ENCODE results near the gene PPP2R2C.

PPP2R2C gene

GRCh38 chr4:6359536-6360308, 112.7 kb downstream of the PPP2R2C start:
- no peak for DNase-seq

- DNase-seq = no peak
Measured at GRCh38 chr4:6357476-6357875, 114.9 kb downstream of the PPP2R2C start.

GRCh38 chr4:6356076-6356560, 116.3 kb downstream of the PPP2R2C start:
- DNase-seq = no peak

GRCh38 chr4:6355052-6355451, 117.4 kb downstream of the PPP2R2C start:
- DNase-seq = peak; percentile 13

DNA sequence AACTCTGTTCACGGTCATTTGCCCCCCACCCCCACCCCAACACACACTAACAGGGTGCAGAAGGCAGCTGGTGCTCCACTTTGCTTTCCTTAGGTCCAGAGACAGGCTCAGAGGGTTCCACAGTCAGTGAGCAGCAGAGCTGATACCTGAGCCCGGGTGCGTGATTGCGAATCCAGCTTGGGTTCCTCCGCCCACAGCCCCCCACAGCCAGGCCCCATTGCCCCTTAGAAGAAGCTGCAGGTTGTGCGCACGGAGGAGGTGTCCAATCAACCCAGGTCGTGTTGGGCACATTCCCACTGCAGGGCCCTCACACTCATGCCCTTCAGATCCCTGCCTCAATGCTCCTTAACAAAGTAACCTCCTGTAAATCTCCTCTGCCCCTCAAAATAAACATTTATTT, 117.8 kb downstream of the PPP2R2C start:
- no peak for DNase-seq

DNA sequence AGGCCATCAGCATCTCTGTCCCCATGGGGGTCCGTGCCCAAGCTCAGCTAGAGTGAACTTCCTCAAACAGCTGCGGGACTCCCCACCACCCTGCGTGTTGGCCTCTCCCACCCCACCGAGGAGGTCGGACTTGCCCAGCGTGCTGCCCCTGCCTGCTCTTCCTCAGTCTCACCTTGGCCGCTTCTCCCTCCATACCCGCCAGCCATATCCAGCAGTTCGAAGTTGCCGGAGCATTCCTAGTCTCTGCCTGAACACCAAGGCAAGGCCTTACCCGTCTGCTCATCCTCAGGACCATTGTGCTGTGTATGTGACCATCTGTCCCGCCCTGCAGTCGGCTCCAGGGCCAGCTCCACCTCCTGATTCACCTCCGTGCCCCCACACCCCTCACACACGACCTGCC, 118.3 kb downstream of the PPP2R2C start:
- peak; percentile 22 for DNase-seq

GRCh38 chr4:6352031-6352692, 120.3 kb downstream of the PPP2R2C start:
- peak; percentile 87 for DNase-seq

DNA sequence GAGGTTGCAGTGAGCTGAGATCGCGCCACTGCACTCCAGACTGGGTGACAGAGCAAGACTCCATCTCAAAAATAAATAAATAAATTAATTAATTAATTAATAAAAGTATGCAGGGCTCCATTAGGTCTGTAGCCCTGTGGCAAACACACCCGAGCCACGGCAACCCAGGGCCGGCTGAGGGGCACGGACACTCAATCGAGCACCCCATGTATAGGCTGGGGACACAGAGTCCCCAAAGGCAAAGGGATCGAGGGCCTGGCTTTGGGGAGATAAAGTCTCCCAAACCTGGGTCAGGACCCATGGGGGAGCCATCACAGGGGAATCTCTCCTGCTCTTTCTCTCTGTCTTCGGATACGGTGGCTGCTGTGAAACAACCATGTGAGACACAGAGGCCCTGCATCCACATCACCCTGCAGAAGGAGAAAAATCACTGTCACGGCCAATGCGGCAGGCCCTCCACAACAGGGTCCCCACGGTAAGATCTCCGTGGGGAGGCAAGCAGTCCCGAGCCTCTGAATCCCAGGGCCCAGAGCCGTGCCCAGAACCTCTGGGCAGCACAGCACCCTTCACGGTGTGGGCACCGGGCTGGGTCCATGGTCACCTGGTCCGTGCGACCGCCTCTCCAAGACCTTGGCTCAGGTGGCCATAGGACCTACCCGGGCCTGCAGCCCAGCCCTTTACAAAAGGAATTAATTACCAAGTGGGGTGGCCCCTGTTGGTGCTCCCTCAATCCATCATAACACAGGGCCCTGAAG, 121.0 kb downstream of the PPP2R2C start:
- no peak for DNase-seq

GRCh38 chr4:6350646-6351045, 121.8 kb downstream of the PPP2R2C start:
- no peak for DNase-seq

GRCh38 chr4:6349896-6350603, 122.4 kb downstream of the PPP2R2C start:
- DNase-seq = no peak

DNA sequence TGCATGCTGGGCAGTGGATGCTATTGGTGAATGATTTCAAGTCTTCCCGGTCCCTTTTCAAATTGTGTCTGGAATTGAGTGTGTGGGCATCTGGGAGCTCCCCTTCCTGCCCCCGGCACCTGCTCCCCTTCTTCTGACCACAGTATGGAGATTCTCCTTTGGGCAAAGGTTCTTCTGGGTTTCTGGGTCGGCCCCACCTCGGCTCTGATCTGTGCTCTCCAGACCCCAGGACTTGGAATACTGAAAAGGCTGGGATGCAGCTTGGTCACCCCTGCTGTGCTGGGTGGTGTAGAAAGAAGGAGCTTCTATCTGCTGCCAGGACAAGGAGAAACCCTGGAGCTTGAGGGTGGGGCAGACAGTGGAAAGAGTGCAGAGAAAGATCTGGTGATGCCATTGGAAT, 124.0 kb downstream of the PPP2R2C start:
- DNase-seq = no peak

GRCh38 chr4:6347511-6348045, 124.8 kb downstream of the PPP2R2C start:
- DNase-seq = no peak

- no peak for DNase-seq
Measured at GRCh38 chr4:6346373-6347110, 125.9 kb downstream of the PPP2R2C start.

- DNase-seq = no peak
Measured at GRCh38 chr4:6345866-6346265, 126.5 kb downstream of the PPP2R2C start.

DNA sequence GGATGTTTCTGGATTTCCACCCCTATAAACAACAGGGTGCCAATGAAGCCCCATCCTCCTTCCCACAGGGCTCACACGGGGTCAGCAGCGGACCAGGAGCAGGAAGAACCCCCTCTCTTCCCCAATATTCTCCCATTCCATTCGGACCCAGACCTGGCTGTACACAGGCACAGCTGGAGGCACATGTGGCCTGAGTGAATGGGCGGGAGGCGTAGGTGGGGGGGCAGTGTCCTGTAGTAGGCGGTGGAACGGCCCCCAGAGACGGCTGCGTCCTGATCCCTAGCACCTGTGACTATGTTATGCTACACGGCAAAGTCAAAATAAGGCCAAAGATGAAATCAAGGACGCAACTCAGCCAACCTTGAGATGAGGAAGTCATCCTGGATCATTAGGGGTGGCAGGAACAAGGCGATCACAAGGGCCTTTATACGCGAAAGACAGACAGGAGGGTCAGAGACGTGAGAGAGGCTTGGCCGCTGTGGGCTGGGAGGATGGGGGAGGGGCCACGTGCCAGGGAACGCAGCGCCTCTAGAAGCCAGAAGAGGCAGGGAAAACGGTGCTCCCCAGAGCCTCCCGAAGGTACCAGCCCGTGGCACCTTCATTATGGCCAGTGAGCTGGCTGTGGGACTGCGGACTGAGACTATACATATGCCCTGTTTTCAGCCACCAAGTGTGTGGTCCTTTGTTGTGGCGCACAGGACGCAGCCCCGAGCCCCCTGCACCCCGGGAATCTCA, 127.2 kb downstream of the PPP2R2C start:
- DNase-seq = no peak

DNA sequence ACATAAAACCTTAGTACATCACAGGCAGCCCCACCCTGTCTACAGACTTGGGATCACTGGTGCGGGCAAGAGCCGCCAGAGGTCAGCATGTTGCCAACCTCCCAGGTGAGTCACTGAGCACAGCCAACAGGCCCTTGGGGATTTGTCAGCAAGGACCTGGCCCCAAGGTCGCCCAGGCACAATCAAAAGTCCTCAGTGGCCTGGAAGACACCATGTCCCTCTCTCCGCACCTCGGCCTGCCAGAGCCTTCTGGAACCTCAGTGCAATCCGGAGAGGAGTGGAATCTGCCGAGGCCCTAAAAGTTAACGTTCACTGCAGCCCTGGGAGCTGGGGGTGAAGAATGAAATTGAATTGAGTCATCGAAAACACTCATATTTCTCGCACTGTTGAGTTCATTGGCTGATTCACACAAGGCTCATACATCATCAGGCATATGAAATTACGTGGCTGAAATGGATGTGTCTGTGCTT, 128.4 kb downstream of the PPP2R2C start:
- DNase-seq = no peak

GRCh38 chr4:6342530-6343293, 129.7 kb downstream of the PPP2R2C start:
- DNase-seq = peak; percentile 95

DNA sequence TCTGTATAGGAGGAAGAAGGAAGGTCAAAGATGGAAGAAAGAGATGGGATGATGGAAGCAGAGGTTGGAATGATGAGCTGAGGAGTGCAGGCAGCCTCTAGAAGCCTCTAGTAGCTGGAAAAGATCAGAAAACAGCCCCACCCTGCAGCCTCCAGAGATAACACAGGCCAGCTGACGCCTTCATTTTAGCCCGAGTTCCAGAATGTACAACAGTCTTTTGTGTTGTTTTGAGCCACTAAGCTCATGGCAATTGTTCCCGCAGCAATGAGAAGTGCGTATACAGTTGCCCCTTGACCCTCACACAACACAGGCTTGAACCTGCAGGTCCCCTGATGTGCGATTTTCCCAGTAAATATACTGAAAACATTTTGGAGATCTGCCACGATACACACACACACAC, 130.7 kb downstream of the PPP2R2C start:
- no peak for DNase-seq

DNA sequence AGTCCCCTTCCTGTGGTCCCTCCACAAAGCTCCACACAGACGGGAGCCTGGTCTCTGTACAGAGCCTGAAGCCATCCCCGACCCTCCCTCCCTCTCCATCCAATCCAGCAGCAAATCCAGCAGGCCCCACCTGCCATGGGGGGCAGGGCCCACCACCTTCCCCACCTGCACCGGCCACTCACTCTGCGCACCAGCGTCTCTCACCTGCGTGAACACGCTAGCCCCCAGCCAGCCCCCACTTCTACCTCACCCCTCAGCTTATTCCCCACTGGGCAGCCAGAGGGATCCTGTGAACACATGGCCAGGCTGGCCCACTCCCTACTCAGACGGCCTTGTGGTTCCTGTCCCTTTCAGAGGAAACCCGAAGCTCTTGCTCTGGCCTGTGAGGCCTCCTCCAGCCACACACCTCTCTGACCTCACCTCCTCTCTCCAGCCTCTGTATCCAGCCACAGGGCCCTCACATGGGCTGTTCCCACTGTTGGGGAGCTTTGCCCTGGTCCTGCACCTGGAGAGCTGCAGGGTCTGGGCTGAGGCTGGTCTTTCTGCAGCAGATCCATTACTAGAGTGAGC, 131.9 kb downstream of the PPP2R2C start:
- DNase-seq = no peak
